Measurements from ENCODE around the gene MPC2. TPM values are rescaled to one million over a fixed set of nuclear protein-coding genes. Genes with fewer than 3 reads are reported as not detected.
"Not testable (repeated sequence)": the region's sequence is repeated elsewhere in the genome, so short reads cannot be mapped to it uniquely, and the experiment has no call there.

MPC2 gene
- total RNA-seq, 2 donors from 2014 or later = 19.4 to 21.5 TPM

DNA sequence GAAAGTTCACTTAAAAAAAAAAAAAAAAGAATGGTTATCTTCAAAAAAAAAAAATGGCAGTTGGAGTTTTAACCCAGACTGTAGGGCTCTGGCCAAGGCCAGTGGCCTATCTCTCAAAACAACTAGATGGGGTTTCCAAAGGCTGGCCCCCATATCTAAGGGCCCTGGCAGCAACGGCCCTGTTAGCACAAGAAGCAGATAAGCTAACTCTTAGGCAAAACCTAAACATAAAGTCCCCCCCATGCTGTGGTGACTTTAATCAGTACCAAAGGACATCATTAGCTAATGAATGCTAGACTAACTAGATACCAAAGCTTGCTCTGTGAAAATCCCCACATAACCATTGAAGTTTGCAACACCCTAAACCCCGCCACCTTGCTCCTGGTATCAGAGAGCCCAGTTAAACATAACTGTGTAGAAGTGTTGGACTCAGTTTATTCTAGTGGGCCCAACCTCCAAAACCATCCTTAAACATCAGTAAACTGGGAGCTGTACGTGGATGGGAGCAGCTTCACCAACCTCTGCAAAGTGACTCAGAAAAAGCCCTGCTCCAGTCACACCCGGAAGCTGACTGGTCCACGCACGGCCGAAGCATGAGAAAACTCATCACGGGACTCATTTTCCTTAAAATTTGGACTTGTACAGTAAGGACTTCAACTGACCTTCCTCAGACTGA lies 70.0 kb downstream of the MPC2 start:
- WGBS, 2 donors = 83 to 86% methylated on average over 6 to 8 of the region's 8 CpGs
- H3K27ac ChIP-seq; ATAC-seq; H3K4me3 ChIP-seq; intact Hi-C loops (cut with DNase I); H3K4me1 ChIP-seq; H3K36me3 ChIP-seq (replicated peaks in 1 of 2; ENCODE audit: insufficient read depth in 1 of 2, low read depth in 2 of 2); H3K27me3 ChIP-seq; DNase-seq; H3K9me3 ChIP-seq: not testable (repeated sequence)

Other genes with a start within 250 kb of the MPC2 start
- 10 to 100 TPM; 19.8 to 28.5 TPM for gene MPZL1, start 215.1 kb downstream of the MPC2 start, total RNA-seq
- under 1 TPM in 1 of 2 donors, not detected in 1; 0.26 TPM for gene ADCY10, start 22.9 kb downstream of the MPC2 start, total RNA-seq
- 10 to 100 TPM; 30.7 to 42.8 TPM for gene DCAF6, start 389 bp downstream of the MPC2 start, total RNA-seq
- gene GPR161, start 199.9 kb upstream of the MPC2 start, total RNA-seq = 1 to 10 TPM; 2.6 to 6.5 TPM
- gene TIPRL, start 241.9 kb upstream of the MPC2 start, total RNA-seq = 10 to 100 TPM in 1 of 2 donors, 1 to 10 TPM in 1; 4.9 to 10.1 TPM

All from body of pancreas (tissue), 4 donors.